Esophagus squamous epithelium (tissue), 4 donors: ENCODE data around the gene MT1F.

Source experiments
- CTCF ChIP-seq, 6 experiments: fragments of 450-650 bp in 4 of 6; fragments of 200-600 bp in 2 of 6; sonication (generic) in 2 of 6; IDR thresholded peaks; one replicate each; pipeline ENCODE4 v1.5.1; 2016 to 2019; ENCODE audit warnings: antibody characterized with exemption in 6 of 6, mild to moderate bottlenecking in 4 of 6, moderate library complexity in 4 of 6
- POLR2A ChIP-seq, 4 donors: fragments of 450-650 bp; IDR thresholded peaks; one replicate each; pipeline ENCODE4 v1.6.1; 2017; ENCODE audit warnings: antibody characterized with exemption in 4 of 4, mild to moderate bottlenecking in 4 of 4, moderate library complexity in 3 of 4

GRCh38 chr16:56677474-56677873 is 19.7 kb downstream of the MT1F start:
- TF ChIP-seq CTCF (IDR thresholded peaks at IDR 0.05): no peak
- TF ChIP-seq POLR2A (IDR thresholded peaks at IDR 0.05): no peak
